Suppressor macrophage treated with lipopolysaccharide for 4 hours (primary cell): Measurements from ENCODE around the gene MAPK6.
A peak's percentile ranks its signal among the peaks of the same experiment; 100 is the strongest.
"Not testable (repeated sequence)": the region's sequence is repeated elsewhere in the genome, so short reads cannot be mapped to it uniquely, and the experiment has no call there.

ENCODE experiments used
- DNase-seq: peaks from one replicate; pipeline ENCODE4 v3.0.0-alpha.2; 2020

Gene MAPK6

DNA sequence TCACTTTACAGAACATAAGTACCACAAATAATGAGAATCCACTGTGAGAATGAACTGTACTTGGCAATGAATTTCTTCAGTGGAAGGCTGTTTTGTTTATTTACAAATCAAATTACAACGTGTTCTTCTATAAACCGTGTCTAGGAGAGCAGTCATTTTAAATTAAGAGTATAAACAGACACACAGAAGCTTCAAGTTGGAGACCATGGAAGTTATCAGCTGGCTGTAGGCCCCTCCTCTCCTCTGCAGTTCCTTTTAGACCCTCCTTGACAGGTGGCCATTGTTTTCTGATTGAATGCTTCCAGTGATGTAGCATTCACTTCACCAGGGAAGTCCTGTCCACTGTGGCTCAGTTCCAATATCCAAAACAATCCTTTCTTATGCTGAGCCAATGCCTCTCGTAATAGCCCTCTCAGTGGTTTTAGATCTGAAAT, 7.3 kb upstream of the MAPK6 start:
- DNase-seq = no peak

GRCh38 chr15:52012210-52012609, 6.8 kb upstream of the MAPK6 start:
- DNase-seq = no peak

GRCh38 chr15:52013151-52013791, 5.7 kb upstream of the MAPK6 start:
- DNase-seq = peak; percentile 85

DNA sequence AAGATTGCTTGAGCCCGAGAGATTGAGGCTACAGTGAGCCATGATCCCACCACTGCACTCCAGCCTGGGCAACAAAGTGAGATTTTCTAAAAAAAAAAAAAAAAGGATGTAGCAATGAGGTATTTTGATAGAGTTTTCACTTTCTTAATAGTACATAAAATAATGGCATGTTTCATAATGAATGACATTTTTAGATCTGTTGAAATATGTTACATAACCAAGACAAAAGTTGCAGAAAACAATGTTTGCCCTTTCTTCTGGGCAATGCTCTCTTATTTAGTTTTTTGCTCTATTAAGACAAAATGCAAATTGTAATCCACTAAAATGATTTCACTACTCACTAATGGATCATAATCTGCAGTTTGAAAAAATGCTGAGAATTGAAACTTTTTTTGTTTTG, 4.4 kb upstream of the MAPK6 start:
- peak; percentile 67 for DNase-seq

- DNase-seq = no peak
Measured at GRCh38 chr15:52016316-52016715, 2.7 kb upstream of the MAPK6 start.

DNA sequence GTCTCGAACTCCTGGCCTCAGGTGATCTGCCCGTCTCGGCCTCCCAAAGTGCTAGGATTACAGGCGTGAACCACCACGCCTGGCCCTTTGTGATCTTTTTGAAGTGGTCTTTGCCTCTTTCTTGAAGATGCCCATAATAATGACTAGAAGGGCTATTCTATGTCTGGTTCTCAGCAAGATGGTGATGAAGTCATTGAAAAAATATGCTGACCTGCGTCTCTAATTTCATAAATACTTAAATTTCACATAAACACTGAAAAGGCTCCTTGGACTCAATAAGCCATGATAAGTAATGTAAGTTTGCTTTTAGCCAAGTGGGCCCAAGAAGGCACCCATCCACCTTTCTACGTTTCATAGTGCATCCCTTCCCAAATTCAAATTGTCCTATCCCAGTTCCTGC, 775 bp upstream of the MAPK6 start:
- DNase-seq = no peak

DNA sequence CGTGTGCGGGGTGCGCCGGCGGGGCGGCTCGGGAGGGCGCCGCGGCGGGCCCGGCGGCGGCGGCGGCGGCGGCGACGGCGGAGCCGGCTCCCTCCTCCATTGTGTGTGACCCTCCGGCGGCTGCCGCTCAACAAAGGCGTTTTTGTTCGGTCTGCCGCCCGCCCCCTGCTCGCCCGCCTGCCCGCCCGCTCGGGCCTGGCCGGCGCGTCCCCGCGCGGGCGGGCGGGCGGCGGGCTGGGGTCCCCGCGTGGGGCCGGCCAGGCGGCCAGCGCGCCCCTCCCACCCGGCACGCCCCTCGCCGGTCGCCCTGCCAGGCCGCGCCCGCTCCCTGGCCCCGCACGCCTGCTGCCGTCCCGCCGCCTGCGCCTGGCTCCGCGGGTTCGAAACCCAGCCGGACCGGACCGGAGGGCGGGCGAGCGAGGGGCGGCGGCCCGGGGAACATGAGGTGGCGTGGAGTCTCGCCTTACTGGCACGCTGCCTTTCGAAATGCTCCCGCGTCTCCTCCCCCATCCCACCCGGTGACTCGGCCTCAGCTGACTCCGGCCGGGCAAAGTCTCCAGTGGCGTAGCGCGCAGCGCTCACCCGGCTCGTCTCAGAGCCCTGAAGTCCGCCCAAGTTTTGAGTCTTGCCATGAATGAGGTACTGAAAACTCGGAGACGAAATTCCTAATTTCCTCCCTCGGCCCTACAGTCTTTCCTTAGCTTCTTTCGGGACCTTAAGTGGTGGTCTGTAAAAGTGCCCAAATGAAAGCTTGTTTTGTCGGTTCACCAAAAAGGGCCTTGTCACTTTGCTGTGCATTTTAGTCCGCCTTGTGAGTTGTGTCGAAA, 588 bp downstream of the MAPK6 start:
- peak; percentile 97 for DNase-seq

GRCh38 chr15:52020221-52021085, 1.4 kb downstream of the MAPK6 start:
- no peak for DNase-seq

GRCh38 chr15:52021128-52021671, 2.2 kb downstream of the MAPK6 start:
- DNase-seq = peak; percentile 91

DNA sequence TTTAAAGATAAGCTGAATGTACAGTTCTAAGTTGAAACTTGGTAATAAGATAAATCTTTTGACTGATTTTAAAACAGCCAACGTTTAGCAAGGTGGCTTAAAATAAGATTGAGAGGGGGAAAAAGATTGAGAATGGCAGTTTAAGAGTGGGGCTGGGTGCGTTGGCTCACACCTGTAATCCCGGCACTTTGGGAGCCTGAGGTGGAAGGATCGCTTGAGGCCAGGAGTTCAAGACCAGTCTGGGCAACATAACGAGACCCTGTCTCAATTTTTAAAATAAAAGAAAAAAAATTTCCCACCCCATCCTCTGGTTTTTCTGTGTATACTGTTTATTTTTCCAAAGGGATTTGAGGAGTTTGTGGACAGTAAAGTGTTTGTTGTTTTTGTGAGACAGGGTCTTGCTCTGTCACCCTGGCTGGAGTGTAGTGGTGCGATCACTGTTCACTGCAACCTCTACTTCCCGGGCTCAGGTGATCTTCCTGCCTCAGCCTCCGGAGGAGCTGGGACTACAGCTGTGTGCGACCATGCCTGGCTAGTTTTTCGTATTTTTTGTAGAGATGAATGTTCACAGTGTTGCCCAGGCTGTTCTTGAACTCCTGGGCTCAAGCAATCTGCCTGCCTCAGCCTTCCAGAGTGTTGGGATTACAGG, 3.0 kb downstream of the MAPK6 start:
- no peak for DNase-seq

- no peak for DNase-seq
Measured at GRCh38 chr15:52023169-52023922, 4.3 kb downstream of the MAPK6 start.

GRCh38 chr15:52028431-52029093, 9.5 kb downstream of the MAPK6 start:
- DNase-seq = no peak

- DNase-seq = no peak
Measured at GRCh38 chr15:52030010-52030409, 11.0 kb downstream of the MAPK6 start.

DNA sequence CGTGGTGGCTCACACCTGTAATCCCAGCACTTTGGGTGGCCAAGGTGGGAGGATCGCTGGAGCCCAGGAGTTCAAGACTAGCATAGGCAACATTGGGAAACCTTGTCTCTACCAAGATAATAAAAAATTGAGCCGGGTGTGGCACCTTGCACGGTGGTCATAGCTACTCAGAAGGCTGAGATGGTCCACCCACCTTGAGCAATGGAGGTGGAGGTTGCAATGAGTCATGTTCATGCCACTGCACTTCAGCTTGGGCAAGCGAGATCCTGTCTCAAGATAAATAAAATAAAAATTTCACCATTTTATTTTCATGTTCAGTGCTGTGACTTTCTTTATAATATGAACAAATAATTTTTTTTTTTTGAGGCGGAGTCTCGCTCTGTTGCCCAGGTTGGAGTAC, 12.5 kb downstream of the MAPK6 start:
- DNase-seq = no peak

GRCh38 chr15:52037889-52038505, 19.0 kb downstream of the MAPK6 start:
- DNase-seq = no peak

GRCh38 chr15:52039925-52040781, 21.1 kb downstream of the MAPK6 start:
- peak; percentile 48 for DNase-seq

GRCh38 chr15:52042051-52042851, 23.2 kb downstream of the MAPK6 start:
- no peak for DNase-seq

DNA sequence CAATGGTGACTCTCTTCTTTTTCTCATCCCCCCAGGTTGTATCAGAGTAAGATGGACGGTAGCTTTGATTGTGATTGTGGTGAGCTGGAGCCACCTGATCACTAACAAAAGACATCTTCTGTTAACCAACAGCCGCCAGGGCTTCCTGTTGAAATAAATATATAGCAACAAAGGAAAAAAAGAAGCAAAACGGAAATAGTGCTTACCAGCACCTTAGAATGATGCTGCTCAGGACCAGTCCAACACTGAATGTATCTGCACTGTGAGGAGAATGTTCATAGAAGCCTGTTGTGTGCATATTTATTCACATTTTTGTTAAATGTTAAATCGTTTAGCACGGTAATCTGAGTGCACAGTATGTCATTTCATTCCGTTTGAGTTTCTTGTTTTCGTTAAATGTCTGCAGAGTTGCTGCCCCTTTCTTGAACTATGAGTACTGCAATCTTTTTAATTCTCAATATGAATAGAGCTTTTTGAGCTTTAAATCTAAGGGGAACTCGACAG, 26.8 kb downstream of the MAPK6 start:
- not testable (repeated sequence) for DNase-seq

DNA sequence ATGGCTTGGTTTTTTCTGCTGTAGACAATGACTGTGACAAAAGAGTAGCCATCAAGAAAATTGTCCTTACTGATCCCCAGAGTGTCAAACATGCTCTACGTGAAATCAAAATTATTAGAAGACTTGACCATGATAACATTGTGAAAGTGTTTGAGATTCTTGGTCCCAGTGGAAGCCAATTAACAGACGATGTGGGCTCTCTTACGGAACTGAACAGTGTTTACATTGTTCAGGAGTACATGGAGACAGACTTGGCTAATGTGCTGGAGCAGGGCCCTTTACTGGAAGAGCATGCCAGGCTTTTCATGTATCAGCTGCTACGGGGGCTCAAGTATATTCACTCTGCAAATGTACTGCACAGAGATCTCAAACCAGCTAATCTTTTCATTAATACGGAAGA, 27.5 kb downstream of the MAPK6 start:
- not testable (repeated sequence) for DNase-seq
